Loucy (cell line): ENCODE results near the gene KRTAP10-10.

ENCODE experiments used
- H2AFZ ChIP-seq: fragments of 200-600 bp; sonication (generic); 2 replicates; pipeline ENCODE4 v1.6.0; 2016; ENCODE audit warnings: antibody characterized with exemption, mild to moderate bottlenecking, low read length, moderate library complexity
- H3F3A ChIP-seq: fragments of 200-600 bp; 2 replicates; pipeline ENCODE4 v1.6.0; 2016; ENCODE audit warnings: antibody characterized with exemption, low read depth, mild to moderate bottlenecking
- H3K27me3 ChIP-seq: fragments of 200-600 bp; sonication (generic); 2 replicates; pipeline ENCODE4 v1.6.1; 2014; ENCODE audit warnings: low read length, mild to moderate bottlenecking; ENCODE audit not compliant: insufficient read depth, poor library complexity, severe bottlenecking
- H3K36me3 ChIP-seq: fragments of 200-600 bp; sonication (generic); 2 replicates; pipeline ENCODE4 v1.6.1; 2016; ENCODE audit warnings: low read length; ENCODE audit not compliant: insufficient read depth
- H3K4me1 ChIP-seq: fragments of 200-600 bp; sonication (generic); 2 replicates; pipeline ENCODE4 v1.5.1; 2014; ENCODE audit warnings: low read length, mild to moderate bottlenecking; ENCODE audit not compliant: insufficient read depth, poor library complexity, severe bottlenecking
- H3K4me2 ChIP-seq: fragments of 200-600 bp; sonication (generic); 2 replicates; pipeline ENCODE4 v1.6.0; 2014; ENCODE audit warnings: antibody characterized with exemption, low read length, low read depth, mild to moderate bottlenecking; ENCODE audit not compliant: poor library complexity, severe bottlenecking
- H3K4me3 ChIP-seq: fragments of 200-600 bp; sonication (generic); 2 replicates; pipeline ENCODE4 v1.5.1; 2014; ENCODE audit warnings: low read length, mild to moderate bottlenecking, mixed read lengths; ENCODE audit not compliant: poor library complexity, severe bottlenecking
- H3K79me2 ChIP-seq: fragments of 200-600 bp; sonication (generic); 2 replicates; pipeline ENCODE4 v1.6.1; 2014; ENCODE audit warnings: low read length; ENCODE audit not compliant: insufficient read depth
- H3K9ac ChIP-seq: fragments of 200-600 bp; sonication (generic); 2 replicates; pipeline ENCODE4 v1.6.0; 2014; ENCODE audit warnings: mild to moderate bottlenecking, low read depth, low read length, moderate library complexity; ENCODE audit not compliant: poor library complexity, severe bottlenecking
- H3K9me2 ChIP-seq: fragments of 200-600 bp; sonication (generic); replicated peaks from 2 replicates; pipeline ENCODE4 v1.6.1; 2016; ENCODE audit warnings: low read depth, low read length, mixed read lengths
- H3K9me3 ChIP-seq: fragments of 200-600 bp; sonication (generic); 2 replicates; pipeline ENCODE4 v1.6.1; 2014; ENCODE audit warnings: mild to moderate bottlenecking, antibody characterized with exemption, low read length, low read depth; ENCODE audit not compliant: insufficient read depth
- H4K20me1 ChIP-seq: fragments of 200-600 bp; sonication (generic); 2 replicates; pipeline ENCODE4 v1.6.0; 2014; ENCODE audit warnings: antibody characterized with exemption, low read length, mild to moderate bottlenecking; ENCODE audit not compliant: insufficient read depth, poor library complexity, severe bottlenecking
- EZH2phosphoT487 ChIP-seq: fragments of 200-600 bp; IDR thresholded peaks from 2 replicates; pipeline ENCODE4 v1.6.1; 2018; ENCODE audit warnings: antibody characterized with exemption, mild to moderate bottlenecking, moderate library complexity, borderline replicate concordance
- TF ChIP-seq, protein P1 (sequence below): fragments of 200-600 bp; sonication (generic); conservative IDR thresholded peaks from 2 replicates; pipeline ENCODE4 v1.5.1; 2014; ENCODE audit warnings: mild to moderate bottlenecking, antibody characterized with exemption, low read length

Gene KRTAP10-10

DNA sequence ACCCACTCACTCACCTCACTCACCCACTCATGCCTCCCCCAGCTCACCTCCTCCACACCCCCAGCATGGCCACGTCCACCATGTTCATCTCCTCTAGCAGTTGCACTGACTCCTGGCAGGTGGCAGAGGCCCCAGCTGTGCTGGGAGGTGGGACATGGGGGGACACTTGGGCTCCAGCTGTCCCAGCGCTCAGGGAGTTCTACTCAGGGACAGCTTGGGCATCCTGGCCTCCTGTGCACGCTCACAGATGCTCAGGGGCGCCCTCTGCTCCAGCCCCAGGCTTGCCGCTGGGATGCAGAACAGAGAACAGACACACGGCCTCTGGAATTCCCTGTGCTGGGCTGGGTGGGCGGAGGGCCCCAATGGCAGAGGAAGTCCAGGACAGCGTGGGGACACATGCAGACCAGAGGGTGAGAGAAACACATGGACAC is 20.1 kb upstream of the KRTAP10-10 start:
- TF ChIP-seq, protein P1, sequence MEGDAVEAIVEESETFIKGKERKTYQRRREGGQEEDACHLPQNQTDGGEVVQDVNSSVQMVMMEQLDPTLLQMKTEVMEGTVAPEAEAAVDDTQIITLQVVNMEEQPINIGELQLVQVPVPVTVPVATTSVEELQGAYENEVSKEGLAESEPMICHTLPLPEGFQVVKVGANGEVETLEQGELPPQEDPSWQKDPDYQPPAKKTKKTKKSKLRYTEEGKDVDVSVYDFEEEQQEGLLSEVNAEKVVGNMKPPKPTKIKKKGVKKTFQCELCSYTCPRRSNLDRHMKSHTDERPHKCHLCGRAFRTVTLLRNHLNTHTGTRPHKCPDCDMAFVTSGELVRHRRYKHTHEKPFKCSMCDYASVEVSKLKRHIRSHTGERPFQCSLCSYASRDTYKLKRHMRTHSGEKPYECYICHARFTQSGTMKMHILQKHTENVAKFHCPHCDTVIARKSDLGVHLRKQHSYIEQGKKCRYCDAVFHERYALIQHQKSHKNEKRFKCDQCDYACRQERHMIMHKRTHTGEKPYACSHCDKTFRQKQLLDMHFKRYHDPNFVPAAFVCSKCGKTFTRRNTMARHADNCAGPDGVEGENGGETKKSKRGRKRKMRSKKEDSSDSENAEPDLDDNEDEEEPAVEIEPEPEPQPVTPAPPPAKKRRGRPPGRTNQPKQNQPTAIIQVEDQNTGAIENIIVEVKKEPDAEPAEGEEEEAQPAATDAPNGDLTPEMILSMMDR, result no peak
- no peak for TF ChIP-seq EZH2phosphoT487
- Histone ChIP-seq H3K9me2 (no peaks in the 10 kb centered on the region), H3K9me3 (peaks cover 3% of the 10 kb centered on the region; the same call in 1 of the 2 replicates), H3K79me2 (no peaks in the 10 kb centered on the region), H3K4me2 (no peak overlapping the region), H3K4me3 (no peak overlapping the region), H4K20me1 (no peaks in the 10 kb centered on the region), H3K36me3 (no peaks in the 10 kb centered on the region), H3K27me3 (no peaks in the 10 kb centered on the region), H2AFZ (no peak overlapping the region), H3K4me1 (no peaks in the 10 kb centered on the region), H3K9ac (no peak overlapping the region), H3F3A (no peaks in the 10 kb centered on the region)

DNA sequence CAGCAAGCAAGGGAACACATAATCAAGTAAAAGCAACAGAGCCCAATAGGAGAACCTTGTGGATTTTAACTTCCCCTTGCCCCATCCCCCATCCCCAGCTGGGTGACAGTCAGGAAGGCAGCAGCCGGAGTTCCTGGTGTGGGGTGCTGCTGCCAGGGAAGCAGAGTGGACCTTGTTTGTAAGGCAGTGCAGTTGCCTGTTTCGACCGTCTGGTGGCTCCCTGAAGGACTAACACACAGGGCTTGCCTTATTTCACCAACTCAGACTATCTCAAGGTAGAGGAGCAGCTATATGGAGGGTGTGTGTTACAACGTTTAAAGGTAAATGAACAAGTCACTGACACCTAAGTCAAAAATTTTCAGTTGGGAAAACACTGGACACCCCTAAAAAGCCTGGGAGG is 18.7 kb upstream of the KRTAP10-10 start:
- H4K20me1 ChIP-seq, result no peaks in the 10 kb centered on the region
- no peaks in the 10 kb centered on the region for H3K79me2 ChIP-seq
- TF ChIP-seq, protein P1, result no peak
- no peak for TF ChIP-seq EZH2phosphoT487
- no peaks in the 10 kb centered on the region for H3K36me3 ChIP-seq
- no peak overlapping the region for H3K4me3 ChIP-seq
- peaks cover 6% of the 10 kb centered on the region; the same call in 1 of the 2 replicates for H3K9me3 ChIP-seq
- no peak overlapping the region for H3K9ac ChIP-seq
- no peaks in the 10 kb centered on the region for H3F3A ChIP-seq
- no peak overlapping the region; the same call in 1 of the 2 replicates for H2AFZ ChIP-seq
- H3K27me3 ChIP-seq, result no peaks in the 10 kb centered on the region
- no peaks in the 10 kb centered on the region for H3K9me2 ChIP-seq
- H3K4me1 ChIP-seq, result no peaks in the 10 kb centered on the region
- no peak overlapping the region for H3K4me2 ChIP-seq

DNA sequence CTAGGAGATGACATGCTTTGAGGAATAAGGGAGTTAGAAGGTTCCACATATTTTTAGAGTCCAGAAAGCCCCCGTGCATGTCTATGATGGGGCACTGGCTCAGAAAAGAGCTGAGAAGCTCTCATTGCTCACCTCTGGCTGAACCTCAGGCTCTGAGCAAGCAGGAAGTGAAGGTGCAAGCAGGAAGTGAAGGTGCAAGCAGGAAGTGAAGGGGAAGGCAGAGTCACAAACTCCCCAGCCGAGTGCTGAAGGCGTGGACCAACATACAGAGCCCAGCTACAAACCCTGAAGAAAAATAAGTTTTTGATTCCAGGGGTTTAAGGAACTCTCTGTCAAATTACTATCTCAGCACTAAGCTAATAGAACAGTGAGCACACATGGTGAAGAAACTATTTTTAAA is 18.2 kb upstream of the KRTAP10-10 start:
- Histone ChIP-seq H3K27me3 (no peaks in the 10 kb centered on the region), H3K4me3 (no peak overlapping the region), H3F3A (no peaks in the 10 kb centered on the region), H3K9me2 (no peaks in the 10 kb centered on the region), H4K20me1 (no peaks in the 10 kb centered on the region), H3K36me3 (no peaks in the 10 kb centered on the region), H3K9ac (no peak overlapping the region), H3K9me3 (peaks cover 10% of the 10 kb centered on the region; the same call in 1 of the 2 replicates), H2AFZ (no peak overlapping the region; the same call in 1 of the 2 replicates), H3K79me2 (no peaks in the 10 kb centered on the region), H3K4me1 (no peaks in the 10 kb centered on the region), H3K4me2 (no peak overlapping the region)
- no peak for TF ChIP-seq EZH2phosphoT487
- TF ChIP-seq, protein P1, result no peak
